SH-SY5Y (cell line): ENCODE measurements around the gene RAB11FIP4.

Source experiments
- GATA2 ChIP-seq: IDR thresholded peaks from 2 replicates; pipeline ENCODE4 v1.6.1; 2011; ENCODE audit warnings: mild to moderate bottlenecking, low read depth, low read length
- GATA3 ChIP-seq: IDR thresholded peaks from 2 replicates; pipeline ENCODE4 v1.6.1; 2011; ENCODE audit warnings: low read depth, mild to moderate bottlenecking, low read length, moderate library complexity

Gene RAB11FIP4

DNA sequence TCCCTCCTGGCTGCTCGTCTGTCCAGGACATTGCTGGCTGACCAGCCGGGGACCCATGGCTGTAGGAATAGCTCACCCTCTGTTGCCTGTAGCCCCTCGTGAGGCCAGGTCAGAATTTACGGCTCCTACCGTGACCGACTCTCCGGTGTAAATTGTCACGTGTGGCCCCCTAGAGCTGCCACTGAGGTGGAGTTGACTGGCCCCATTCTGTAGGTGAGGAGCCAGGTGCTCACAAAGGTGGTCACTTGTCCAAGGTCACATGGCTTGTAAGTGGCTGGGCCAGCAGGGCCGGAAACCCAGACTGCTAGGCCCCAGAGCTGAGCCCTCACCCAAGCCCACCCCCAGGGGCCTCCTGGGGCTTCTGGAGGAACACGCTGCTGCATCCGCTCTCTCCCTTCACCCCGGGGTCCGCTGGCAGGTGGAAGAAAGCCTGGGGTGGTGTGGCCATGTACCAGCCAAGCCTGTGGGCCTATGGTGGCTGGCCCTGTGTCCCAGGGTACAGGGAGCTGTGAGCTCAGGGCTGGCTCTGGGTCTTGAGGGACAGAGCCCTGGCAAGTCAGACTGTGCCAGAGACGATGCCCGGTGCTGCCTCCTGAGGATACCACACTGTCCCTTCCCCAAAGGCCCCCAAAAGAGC is 120.7 kb downstream of the RAB11FIP4 start:
- TF ChIP-seq GATA3 (no peak), GATA2 (no peak)

DNA sequence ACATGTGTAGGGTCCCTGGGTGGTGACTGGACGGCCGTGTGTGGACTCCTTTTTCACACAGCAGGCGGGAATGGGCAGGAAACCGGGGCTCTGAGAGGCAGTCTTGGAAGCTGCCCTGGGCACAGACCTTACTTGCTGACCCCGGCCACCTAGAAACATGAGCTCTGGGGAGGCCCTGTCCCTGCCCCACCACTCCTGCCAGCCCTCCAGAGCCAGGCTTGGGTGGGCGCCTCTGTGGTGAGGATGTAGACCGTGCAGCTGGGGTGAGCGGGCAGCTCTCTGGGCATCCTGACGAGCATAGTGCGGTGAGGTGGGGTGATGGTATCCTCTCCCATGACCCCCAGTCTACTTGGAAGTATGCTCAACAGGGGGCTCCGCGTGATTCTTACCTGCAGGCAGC is 121.3 kb downstream of the RAB11FIP4 start:
- TF ChIP-seq GATA3 (no peak), GATA2 (no peak)

DNA sequence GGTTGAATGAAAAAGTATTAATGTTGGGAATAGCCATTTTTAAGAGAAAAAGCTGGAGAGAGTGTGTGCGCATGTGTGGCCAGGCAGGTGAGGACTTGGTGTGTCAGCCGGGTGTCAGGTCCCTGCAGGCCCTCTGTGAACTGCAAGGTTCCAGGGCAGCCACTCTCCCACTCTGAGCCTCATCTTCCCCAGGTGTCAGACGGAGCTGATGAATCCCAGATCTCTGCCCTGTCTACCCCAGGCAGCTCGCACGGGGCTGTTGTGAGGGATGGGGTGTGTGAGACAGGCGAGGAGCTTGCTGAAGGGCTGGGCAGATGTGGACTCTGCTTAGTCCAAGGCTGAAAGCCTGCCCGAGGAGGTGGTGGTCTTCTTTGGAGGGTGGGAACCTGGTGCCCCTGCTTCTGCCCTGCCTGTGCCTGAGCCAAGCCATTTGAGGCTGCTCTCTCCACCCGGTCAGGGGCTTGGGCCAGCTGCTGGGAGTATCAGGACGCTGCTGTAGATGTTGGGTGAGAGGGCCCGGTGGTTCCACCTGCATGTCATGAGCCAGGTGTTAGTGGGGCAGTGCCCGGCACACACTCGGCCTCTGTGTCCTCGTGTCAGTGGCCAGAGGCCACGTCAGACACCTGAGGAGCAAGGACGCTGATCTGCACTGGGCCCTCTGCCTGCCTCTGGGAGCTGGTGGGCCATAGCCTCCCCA is 122.4 kb downstream of the RAB11FIP4 start:
- no peak for TF ChIP-seq GATA3
- TF ChIP-seq GATA2, result no peak

DNA sequence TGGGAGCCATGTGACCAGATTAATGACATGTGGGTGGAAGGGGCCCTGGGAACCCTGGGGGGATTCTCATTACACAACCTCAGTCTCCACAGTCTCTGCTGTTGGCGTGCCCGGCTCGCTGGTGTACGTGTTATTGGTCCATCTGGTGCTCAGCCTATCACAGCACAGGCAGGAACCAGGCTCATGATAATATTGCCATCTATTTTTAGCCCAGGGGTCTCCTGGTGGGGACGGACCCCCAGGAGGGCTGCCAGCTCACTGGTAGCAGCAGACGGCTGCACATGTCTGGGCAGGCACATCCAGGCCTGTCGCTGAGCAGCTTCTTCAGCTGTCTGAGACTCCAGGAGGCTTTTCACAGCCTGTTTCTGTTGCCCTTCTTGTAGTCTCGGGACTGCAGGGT is 123.8 kb downstream of the RAB11FIP4 start:
- TF ChIP-seq GATA3 (no peak), GATA2 (no peak)

DNA sequence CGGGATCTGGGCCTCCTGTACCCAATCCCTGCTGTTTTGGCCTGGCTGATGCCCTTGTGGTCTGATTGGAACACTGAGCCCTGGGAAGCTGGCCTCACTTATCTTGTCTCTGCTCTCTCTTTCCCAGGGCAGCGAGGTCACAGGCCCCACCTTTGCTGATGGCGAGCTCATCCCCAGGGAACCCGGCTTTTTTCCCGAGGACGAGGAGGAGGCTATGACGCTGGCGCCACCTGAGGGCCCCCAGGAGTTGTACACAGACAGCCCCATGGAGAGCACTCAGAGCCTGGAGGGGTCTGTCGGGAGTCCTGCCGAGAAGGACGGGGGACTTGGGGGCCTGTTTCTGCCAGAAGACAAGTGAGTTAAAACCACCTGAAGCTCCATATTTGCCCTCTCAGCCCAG is 126.0 kb downstream of the RAB11FIP4 start:
- no peak for TF ChIP-seq GATA2
- TF ChIP-seq GATA3, result no peak

DNA sequence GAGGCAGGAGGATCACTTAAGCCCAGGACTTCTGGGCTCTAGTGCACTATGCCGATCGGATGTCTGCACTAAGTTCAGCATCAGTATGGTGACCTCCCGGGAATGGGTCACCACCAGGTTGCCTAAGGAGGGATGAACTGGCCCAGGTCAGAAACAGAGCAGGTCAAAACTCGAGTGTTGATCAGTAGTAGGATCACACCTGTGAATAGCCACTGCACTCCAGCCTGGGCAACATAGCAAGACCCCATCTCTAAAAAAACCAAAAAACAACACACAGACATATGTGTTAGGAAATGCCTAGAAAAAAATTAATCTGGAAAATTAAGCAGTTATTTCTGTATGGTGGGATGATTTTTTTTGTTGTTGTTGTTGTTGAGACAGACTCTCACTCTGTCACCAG is 127.0 kb downstream of the RAB11FIP4 start:
- TF ChIP-seq GATA2, result no peak
- no peak for TF ChIP-seq GATA3

DNA sequence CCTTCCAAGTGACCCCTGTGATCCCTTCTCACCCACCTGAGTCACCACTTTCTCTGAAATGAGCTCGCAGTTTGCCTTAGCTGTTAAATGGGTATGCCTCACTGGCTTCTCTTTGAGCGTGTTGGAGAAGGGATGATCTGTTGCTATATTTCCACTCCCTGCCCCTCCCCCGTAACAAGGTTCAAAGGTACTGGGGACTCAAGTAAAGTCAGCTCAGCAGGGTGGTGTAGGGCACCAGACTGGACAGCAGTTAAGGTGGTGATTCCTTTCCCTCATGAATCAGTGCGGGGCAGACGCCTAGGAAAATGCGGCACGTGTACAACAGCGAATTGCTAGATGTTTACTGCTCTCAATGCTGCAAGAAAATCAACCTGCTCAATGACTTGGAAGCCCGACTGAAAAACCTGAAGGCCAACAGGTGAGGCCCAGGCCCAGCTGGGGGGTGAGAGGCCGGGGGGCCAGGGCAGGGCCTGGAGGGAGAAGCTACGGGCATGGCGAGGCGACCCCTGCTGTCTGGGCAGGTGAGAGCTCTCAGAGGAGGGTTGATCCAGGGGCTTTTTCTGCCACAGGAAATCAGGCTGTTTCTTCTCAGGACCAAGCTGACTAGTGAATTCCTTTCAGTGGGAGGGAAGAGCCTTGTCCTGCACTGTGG is 130.3 kb downstream of the RAB11FIP4 start:
- TF ChIP-seq GATA3 (no peak), GATA2 (no peak)

DNA sequence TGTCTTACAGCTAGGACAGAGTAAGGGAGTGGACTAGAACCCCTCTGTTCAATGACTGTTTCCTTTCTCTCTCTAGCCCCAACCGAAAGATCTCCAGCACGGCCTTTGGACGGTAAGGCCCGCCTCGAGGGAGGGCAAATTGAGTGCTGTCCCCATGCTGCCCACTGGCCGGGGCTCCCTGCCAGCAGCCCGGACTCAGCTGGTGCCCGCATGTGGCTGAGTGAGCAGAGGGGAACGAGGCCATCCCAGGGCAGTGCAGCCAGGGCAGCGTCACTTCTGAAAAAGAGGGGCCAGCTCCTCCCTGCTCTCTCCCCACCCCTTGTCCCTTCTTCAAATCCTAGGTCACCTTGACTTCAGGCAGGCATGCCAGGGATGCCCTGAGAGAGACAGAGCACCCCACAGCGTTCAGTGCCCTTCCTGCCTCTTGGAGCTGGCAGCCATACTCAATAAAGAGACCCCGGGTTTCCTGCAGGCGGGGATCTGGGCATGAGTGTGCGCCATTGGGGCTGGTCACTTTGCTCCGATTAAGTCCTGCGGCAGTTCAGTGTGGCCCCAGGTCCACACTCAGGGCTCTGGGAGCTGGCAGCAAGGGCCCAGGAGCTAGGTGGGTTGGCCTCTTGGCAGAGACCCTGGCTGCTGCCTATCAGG is 130.9 kb downstream of the RAB11FIP4 start:
- TF ChIP-seq GATA2, result no peak
- TF ChIP-seq GATA3, result no peak

DNA sequence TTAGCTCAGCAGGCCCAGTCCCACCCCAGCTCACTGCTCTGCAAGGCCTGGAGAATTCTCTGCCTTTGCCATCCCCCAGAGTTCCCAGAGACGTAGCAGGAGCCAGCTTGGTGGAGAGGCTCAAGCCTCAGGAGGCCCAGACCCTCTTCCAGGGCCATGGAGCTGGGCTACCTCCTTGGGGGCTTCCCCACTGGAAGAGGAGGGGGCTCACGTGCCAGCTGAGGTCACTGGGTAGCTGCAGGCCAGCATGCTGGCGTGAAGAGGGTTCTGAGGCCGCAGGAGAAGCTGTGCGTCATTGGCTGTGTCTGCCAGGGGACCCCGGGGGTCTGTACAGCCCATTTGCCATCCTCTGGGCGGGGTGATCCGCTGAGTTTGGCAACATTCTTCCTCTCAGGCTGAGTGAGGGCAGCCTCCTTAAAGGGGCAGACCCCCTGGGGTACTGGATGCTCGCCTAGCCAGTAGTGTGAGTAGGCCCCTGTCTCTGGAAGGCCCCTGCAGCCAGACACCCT is 131.6 kb downstream of the RAB11FIP4 start:
- no peak for TF ChIP-seq GATA2
- no peak for TF ChIP-seq GATA3

DNA sequence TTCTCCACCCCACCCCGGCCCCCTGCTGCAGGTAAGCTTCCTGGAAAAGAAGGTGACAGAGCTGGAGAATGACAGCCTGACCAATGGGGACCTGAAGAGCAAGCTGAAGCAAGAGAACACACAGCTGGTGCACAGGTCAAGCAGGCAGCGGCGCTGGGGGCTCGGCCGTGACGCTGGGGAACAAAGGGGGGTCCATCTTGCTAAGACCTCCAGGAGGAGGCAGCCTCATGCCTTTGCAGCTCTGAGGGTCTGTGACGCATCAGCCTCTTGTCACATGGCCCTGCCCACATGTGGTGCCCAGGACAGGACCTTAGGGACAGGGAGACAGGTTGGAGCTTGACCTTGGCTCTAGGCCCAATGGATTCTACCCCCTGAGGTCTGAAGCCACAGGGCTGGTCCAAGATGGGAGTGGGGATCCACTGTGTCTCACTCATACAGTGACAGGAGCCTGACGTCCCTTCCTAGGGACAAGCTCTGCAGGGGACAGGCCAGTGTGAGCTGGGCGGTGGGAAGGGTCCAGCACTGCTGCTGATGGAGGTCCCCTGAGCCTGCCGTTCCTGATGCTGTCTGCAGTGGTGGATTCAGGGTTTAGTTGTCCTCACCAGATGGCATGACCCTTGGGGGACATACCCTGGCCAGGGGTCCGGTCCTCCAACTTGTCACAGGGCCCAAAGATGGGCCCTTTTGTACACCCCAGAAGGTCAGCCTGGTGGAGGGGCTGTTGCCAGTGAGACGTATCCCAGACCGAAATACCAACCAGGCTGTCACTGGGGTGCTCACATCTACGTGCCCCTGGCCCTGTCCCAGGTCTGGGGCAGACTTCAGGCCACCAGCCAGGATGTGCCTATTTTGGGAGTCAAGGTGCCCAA is 132.6 kb downstream of the RAB11FIP4 start:
- TF ChIP-seq GATA3 (no peak), GATA2 (no peak)

DNA sequence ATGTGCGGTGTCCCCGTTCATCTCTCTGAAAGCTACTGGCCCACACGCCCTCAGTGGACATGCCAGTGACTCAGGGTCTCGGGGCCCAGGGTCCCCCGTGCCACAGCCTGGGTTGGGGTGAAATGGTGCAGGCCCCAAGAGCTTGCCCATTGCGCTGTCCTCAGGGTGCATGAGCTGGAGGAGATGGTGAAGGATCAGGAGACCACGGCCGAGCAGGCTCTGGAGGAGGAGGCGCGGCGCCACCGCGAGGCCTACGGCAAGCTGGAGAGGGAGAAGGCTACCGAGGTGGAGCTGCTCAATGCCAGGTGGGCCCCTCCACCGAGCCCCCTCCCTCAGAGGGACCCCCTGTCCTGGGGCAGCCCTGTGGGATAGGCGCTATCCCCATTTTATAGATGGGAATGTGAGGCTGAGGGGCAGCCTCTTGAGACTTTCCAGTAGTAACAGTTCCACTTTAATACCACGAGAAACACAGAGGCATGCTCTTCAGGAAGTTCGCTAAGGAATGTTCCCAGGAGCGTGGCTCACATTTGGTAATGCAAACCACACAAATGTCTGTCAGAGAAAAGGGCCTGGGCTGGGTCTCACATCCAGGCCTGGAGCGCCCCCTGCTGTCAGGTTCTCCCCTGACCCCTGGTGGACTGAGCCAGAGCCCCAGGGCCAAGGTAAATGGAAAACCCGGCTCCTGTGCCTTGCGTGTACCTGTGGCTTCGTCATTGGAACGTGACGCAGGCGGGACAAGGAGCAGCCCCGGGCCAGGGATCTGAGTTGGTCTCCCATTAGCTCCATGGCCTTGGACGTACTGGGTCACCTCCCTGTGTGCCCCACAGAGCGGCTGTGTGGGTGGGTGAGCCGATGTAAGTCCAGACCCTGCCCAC is 133.7 kb downstream of the RAB11FIP4 start:
- TF ChIP-seq GATA2 (no peak), GATA3 (no peak)

DNA sequence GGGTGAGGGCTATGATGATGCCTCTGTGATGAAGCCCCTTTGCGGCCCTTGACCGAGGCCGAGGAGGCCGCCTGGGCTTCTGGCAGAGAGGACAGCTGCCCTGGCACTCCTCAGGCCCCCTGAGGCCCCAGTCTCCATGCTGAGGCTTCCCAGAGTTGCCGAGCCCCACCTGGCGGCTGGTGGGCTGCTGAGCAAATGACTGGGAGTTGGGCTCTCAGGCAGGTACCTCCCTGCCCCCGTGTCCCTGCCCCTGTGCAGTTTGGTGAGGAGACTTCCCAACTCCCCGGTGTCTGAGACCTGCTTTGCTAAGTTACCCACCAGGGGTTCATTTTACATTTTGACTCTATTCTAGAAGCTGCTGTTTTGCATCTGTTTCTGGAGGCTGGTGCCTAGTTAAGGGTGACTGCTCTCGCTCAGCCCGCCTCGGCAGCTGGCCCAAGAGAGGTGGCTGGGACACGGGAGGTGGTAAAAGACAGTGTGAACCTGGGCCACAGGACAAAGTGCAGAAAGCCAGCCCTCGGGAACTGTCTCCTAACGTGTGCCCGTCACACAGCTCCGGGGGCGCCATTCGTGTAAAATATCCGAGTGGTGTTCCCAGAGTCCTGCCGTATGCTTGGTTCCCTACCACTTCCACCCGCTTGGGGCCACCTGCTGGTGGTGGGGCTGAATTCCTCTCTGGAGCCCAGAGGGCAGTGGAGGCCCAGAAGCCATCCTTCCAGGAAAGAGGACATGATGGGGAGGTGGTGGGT is 134.5 kb downstream of the RAB11FIP4 start:
- no peak for TF ChIP-seq GATA3
- TF ChIP-seq GATA2, result no peak

DNA sequence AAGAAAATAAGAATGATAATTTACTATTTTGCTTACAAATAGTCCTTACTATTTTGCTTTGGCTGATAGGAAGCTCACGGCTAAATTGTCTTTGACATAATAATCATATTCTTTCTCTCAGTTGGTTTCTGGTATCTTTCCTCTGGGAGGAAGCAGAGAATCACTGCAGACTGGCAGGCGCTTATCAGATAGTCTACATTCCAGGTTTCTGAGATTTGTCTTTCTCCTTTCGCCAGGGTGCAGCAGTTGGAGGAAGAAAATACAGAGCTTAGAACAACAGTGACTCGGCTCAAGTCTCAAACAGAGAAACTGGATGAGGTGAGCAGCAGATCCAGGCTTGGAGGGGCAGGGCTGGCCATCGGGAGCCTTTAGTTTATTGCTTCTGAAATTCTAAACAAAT is 136.1 kb downstream of the RAB11FIP4 start:
- TF ChIP-seq GATA3, result no peak
- 0 out of 2 replicates have a peak, but pooled peaks have one; percentile 11 for TF ChIP-seq GATA2

DNA sequence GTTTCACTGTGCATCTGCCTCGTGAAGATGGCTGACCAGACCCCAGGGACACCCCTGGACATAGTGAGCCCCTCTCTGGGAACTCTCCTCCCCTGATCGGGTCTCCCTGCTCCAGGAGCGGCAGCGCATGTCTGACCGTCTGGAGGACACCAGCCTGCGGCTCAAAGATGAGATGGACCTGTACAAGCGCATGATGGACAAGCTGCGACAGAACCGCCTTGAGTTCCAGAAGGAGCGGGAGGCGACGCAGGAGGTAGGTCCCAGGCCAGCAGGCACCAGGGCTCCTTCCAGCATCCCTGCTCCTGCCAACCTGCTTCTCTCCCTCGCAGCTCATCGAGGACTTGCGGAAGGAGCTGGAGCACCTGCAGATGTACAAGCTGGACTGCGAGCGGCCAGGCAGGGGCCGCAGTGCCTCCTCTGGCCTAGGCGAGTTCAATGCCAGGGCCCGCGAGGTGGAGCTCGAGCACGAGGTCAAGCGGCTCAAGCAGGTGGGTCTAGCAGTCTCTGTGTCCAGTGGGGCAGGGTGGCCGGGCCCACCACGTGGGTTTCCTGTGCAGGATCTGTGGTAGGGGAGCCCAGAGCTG is 136.9 kb downstream of the RAB11FIP4 start:
- TF ChIP-seq GATA3 (no peak), GATA2 (no peak)
